B cell (primary cell): Measurements from ENCODE around the gene ATP9A. TPM values are rescaled to one million over a fixed set of nuclear protein-coding genes. Genes with fewer than 3 reads are reported as not detected.

Experiments
- ATAC-seq: fragments of 200-7000 bp; cut with Tn5 transposase; one replicate; pipeline ENCODE4 v1.10.0; 2021; ENCODE audit warnings: low read depth, mild to moderate bottlenecking, moderate number of reproducible peaks, moderate library complexity
- CTCF ChIA-PET: fragments of 350-600 bp; sonication (Branson Sonifier 250); formaldehyde crosslinking; loops from one replicate; lab custom pipeline; 2021; ENCODE audit warnings: antibody characterized with exemption, inconsistent platforms; lab: Charles Lee
- POLR2A ChIA-PET: fragments of 350-600 bp; sonication (Branson Sonifier 250); formaldehyde crosslinking; loops from one replicate; lab custom pipeline; 2021; ENCODE audit warnings: antibody characterized with exemption; lab: Charles Lee
- DNase-seq: peaks from one replicate; pipeline ENCODE4 v3.0.0; 2013
- H2AFZ ChIP-seq: 2 replicates; pipeline ENCODE4 v1.6.1; 2012; ENCODE audit warnings: mild to moderate bottlenecking, low read depth, low read length; ENCODE audit not compliant: insufficient read depth, poor library complexity, severe bottlenecking
- H3K27ac ChIP-seq, 2 donors: 1 replicate in 1 of 2; 2 replicates in 1 of 2; pipeline ENCODE4 v1.5.1; 2012 to 2013; ENCODE audit warnings: low read length in 2 of 2, mild to moderate bottlenecking in 2 of 2, moderate library complexity in 1 of 2
- H3K27me3 ChIP-seq, 4 experiments: fragments of 200-600 bp in 1 of 4; sonication (generic) in 1 of 4; replicated peaks in 1 of 4; 1 replicate in 2 of 4; 2 replicates in 2 of 4; pipeline versions ENCODE4 v1.6.1 to v1.7.0; 2013 to 2016; ENCODE audit warnings: low read length in 3 of 4, mild to moderate bottlenecking in 2 of 4, mixed read lengths in 1 of 4, moderate library complexity in 1 of 4; ENCODE audit not compliant: insufficient read depth in 4 of 4, control insufficient read depth in 3 of 4; ENCODE audit errors: control extremely low read depth in 1 of 4
- H3K36me3 ChIP-seq, 2 experiments: replicated peaks in 1 of 2; 1 replicate in 1 of 2; 2 replicates in 1 of 2; pipeline versions ENCODE4 v1.6.1 to v1.7.1; 2013; ENCODE audit warnings: low read length in 1 of 2; ENCODE audit not compliant: insufficient read depth in 2 of 2, control insufficient read depth in 1 of 2; ENCODE audit errors: control extremely low read depth in 1 of 2, extremely low read depth in 1 of 2
- H3K4me1 ChIP-seq, 2 donors: fragments of 200-600 bp in 1 of 2; sonication (generic) in 1 of 2; 1 replicate in 1 of 2; 2 replicates in 1 of 2; pipeline versions ENCODE4 v1.5.1 to v1.6.1; 2013 to 2017; ENCODE audit warnings: low read length in 2 of 2; ENCODE audit not compliant: control insufficient read depth in 2 of 2, insufficient read depth in 2 of 2
- H3K4me2 ChIP-seq: replicated peaks from 2 replicates; pipeline ENCODE3; 2012; ENCODE audit warnings: mild to moderate bottlenecking, low read depth, low read length; ENCODE audit not compliant: poor library complexity, severe bottlenecking
- H3K4me3 ChIP-seq, 5 experiments: fragments of 200-600 bp in 1 of 5; sonication (generic) in 1 of 5; 1 replicate in 3 of 5; 2 replicates in 2 of 5; pipeline versions ENCODE4 v1.5.1 to v1.7.0; 2011 to 2016; ENCODE audit warnings: low read length in 4 of 5, mild to moderate bottlenecking in 4 of 5, low read depth in 2 of 5, control low read depth in 1 of 5, moderate library complexity in 1 of 5; ENCODE audit not compliant: insufficient read depth in 1 of 5; ENCODE audit errors: control extremely low read depth in 1 of 5, extremely low read depth in 1 of 5
- H3K79me2 ChIP-seq: fragments of 200-600 bp; sonication (generic); one replicate; pipeline ENCODE4 v1.6.0; 2016; ENCODE audit warnings: low read length; ENCODE audit not compliant: control insufficient read depth, insufficient read depth
- H3K9ac ChIP-seq: fragments of 200-600 bp; sonication (generic); 2 replicates; pipeline ENCODE4 v1.6.1; 2017; ENCODE audit warnings: mild to moderate bottlenecking, low read length, moderate library complexity
- H3K9me3 ChIP-seq, 3 donors: one replicate each; pipeline versions ENCODE4 v1.6.1 to v1.7.1; 2013; ENCODE audit warnings: low read length in 2 of 3; ENCODE audit not compliant: control insufficient read depth in 2 of 3, insufficient read depth in 1 of 3; ENCODE audit errors: control extremely low read depth in 1 of 3
- H4K20me1 ChIP-seq: 2 replicates; pipeline ENCODE4 v1.6.0; 2012; ENCODE audit warnings: mild to moderate bottlenecking, low read length; ENCODE audit not compliant: insufficient read depth, control insufficient read depth, poor library complexity, severe bottlenecking
- H3K27ac Mint-ChIP-seq: one replicate; pipeline ENCODE4 v1.8.0; 2021; ENCODE audit warnings: mixed read lengths
- H3K27me3 Mint-ChIP-seq: one replicate; pipeline ENCODE4 v1.8.0; 2021; ENCODE audit warnings: mixed read lengths
- H3K4me1 Mint-ChIP-seq: one replicate; pipeline ENCODE4 v1.8.0; 2021; ENCODE audit warnings: mixed read lengths
- H3K4me3 Mint-ChIP-seq: one replicate; pipeline ENCODE4 v1.8.0; 2021; ENCODE audit warnings: mixed read lengths
- H3K9me3 Mint-ChIP-seq: one replicate; pipeline ENCODE4 v1.8.0; 2022; ENCODE audit warnings: mixed read lengths; ENCODE audit not compliant: insufficient read depth
- CTCF ChIP-seq: fragments of 200-600 bp; IDR thresholded peaks from one replicate; pipeline ENCODE4 v1.8.0; 2022; ENCODE audit warnings: antibody characterized with exemption, mild to moderate bottlenecking
- EZH2 ChIP-seq: IDR thresholded peaks from 2 replicates; pipeline ENCODE4 v1.6.1; 2012; ENCODE audit warnings: borderline replicate concordance, low read depth, mild to moderate bottlenecking, moderate library complexity, low read length; ENCODE audit not compliant: insufficient read depth, poor library complexity, severe bottlenecking
- WGBS: methylation state at CpG from one replicate; pipeline ENCODE4 v1.1.5; 2013; ENCODE audit warnings: missing lambda C conversion rate; ENCODE audit not compliant: insufficient coverage; 5-methylcytosine and 5-hydroxymethylcytosine counted together
- intact Hi-C: fragments of 100-400 bp; cut with micrococcal nuclease; formaldehyde crosslinking; loops from one replicate; pipeline ENCODE4 v1.10.0; 2022
- polyA plus RNA-seq: library from polyadenylated mRNA; depleted of rRNA; stranded (reverse); fragments of >200 nt; gene quantifications from 2 replicates; pipeline ENCODE4 v1.2.3, GENCODE V29; 2012
- total RNA-seq, 2 donors: library from RNA; stranded (reverse); fragments of 120-200 nt in 1 of 2; gene quantifications; 1 replicate in 1 of 2; 2 replicates in 1 of 2; pipeline versions ENCODE4 v1.2.3 to v1.2.4, GENCODE V29; 2013 to 2022

ATP9A gene
- total and polyA plus RNA-seq, 2 donors (not counting 1 experiment from before 2014, with no cell fraction given): 0.13 to 0.22 TPM

- Histone ChIP-seq H3K4me2 (no peak overlapping the region), H3K27me3 (no peaks in the 10 kb centered on the region), H3K27ac (no peak overlapping the region), H3K9ac (no peak overlapping the region), H3K36me3 (no peaks in the 10 kb centered on the region), H2AFZ (no peak overlapping the region), H3K4me1 (no peaks in the 10 kb centered on the region), H3K9me3 (no peaks in the 10 kb centered on the region), H3K4me3 (no peak overlapping the region), H3K79me2 (no peaks in the 10 kb centered on the region), H4K20me1 (no peaks in the 10 kb centered on the region)
- no peaks in the 10 kb centered on the region for H3K9me3 Mint-ChIP-seq
- peaks cover 27% of the 10 kb centered on the region for H3K27me3 Mint-ChIP-seq
- 97% methylated on average over 9 of the region's 9 CpGs for WGBS
- H3K4me1 Mint-ChIP-seq: no peaks in the 10 kb centered on the region
- CTCF ChIA-PET: no interaction called here
- H3K4me3 Mint-ChIP-seq: no peak overlapping the region
- DNase-seq (no peak), ATAC-seq (no peak)
- intact Hi-C loops: no loop called here
- H3K27ac Mint-ChIP-seq: no peak overlapping the region
- POLR2A ChIA-PET: no interaction called here
- no peak for TF ChIP-seq CTCF
- no peak for TF ChIP-seq EZH2
Measured at GRCh38 chr20:51720384-51720783, 47.8 kb downstream of the ATP9A start.

DNA sequence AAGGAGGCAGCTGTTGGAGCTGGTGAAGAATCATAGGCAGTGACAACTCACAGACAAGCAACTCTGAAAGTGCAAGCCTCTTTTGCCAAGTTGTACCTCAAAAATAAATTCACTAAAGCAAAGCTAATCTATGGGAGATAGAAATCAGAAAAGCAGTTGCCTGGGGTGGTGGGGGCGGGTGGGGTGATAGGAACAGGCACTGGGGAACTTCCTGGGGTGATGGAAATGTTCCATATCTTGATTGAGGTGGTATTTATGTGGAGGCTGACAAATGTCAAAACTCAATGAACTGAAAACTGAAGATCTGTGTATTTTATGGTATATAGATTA, 52.4 kb downstream of the ATP9A start:
- ChIA-PET POLR2A (no interaction called here), CTCF (interaction anchor here (0.7 kb wide), 1 partner anchor 298 kb away, joined by 3 read pairs; no protein-coding TSS in a partner anchor)
- Histone ChIP-seq H3K36me3 (no peaks in the 10 kb centered on the region), H3K9me3 (no peaks in the 10 kb centered on the region), H3K4me1 (no peaks in the 10 kb centered on the region), H3K27me3 (no peaks in the 10 kb centered on the region), H3K4me2 (no peak overlapping the region), H4K20me1 (no peaks in the 10 kb centered on the region), H3K4me3 (no peak overlapping the region), H3K79me2 (no peaks in the 10 kb centered on the region), H3K27ac (no peak overlapping the region), H2AFZ (no peak overlapping the region), H3K9ac (no peak overlapping the region)
- no peak overlapping the region for H3K27ac Mint-ChIP-seq
- TF ChIP-seq EZH2 (no peak), CTCF (no peak)
- intact Hi-C loops: no loop called here
- H3K4me3 Mint-ChIP-seq: no peak overlapping the region
- WGBS: 80% methylated on average over 1 of the region's 1 CpG
- no peak for ATAC-seq
- H3K4me1 Mint-ChIP-seq: no peaks in the 10 kb centered on the region
- peaks cover 22% of the 10 kb centered on the region for H3K27me3 Mint-ChIP-seq
- no peaks in the 10 kb centered on the region for H3K9me3 Mint-ChIP-seq
- no peak for DNase-seq
